Measurements from ENCODE around the gene APLNR.

The APLNR gene

GRCh38 chr11:57235761-57236703 is 1.0 kb downstream of the APLNR start:
- no peaks in the 10 kb centered on the region for H3K27me3 ChIP-seq
- no peak overlapping the region for H3K9ac ChIP-seq
- H3K4me3 ChIP-seq, result no peak overlapping the region
- no peaks in the 10 kb centered on the region for H3K36me3 ChIP-seq
- no peak overlapping the region for H3K27ac ChIP-seq
- peaks cover 24% of the 10 kb centered on the region for H3K4me1 ChIP-seq
- no peak overlapping the region for H3K4me2 ChIP-seq
- H4K20me1 ChIP-seq, result no peaks in the 10 kb centered on the region
- no peak for TF ChIP-seq Cebpa-rat (IDR thresholded peaks at IDR 0.05)
- H3K9me3 ChIP-seq, result no peaks in the 10 kb centered on the region

DNA sequence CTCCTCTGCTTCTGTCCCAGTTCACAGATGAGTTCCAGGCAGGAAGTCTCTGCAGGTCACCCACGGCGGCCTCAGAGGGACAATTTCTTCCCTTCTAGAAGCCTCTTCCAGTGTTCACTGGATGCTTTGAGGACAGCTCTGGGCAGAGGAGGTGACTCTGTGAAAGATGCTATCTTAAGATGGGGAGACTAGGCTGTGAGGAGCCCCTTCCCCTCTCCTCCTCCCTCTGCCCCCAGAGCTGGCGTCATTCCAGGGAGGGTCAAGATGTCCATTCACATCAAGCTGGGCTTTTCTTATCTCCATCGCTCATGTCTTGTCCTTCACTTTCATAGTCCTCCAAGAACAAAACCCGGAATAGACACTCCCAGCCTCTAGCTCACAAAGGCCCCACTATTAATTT is 3.3 kb downstream of the APLNR start:
- H3K27me3 ChIP-seq, result no peaks in the 10 kb centered on the region
- TF ChIP-seq Cebpa-rat (IDR thresholded peaks at IDR 0.05), result no peak
- no peak overlapping the region for H3K4me3 ChIP-seq
- H4K20me1 ChIP-seq, result no peaks in the 10 kb centered on the region
- peaks cover 27% of the 10 kb centered on the region for H3K4me1 ChIP-seq
- H3K27ac ChIP-seq, result no peak overlapping the region
- H3K9ac ChIP-seq, result no peak overlapping the region
- H3K9me3 ChIP-seq, result no peaks in the 10 kb centered on the region
- no peaks in the 10 kb centered on the region for H3K36me3 ChIP-seq
- H3K4me2 ChIP-seq, result no peak overlapping the region

DNA sequence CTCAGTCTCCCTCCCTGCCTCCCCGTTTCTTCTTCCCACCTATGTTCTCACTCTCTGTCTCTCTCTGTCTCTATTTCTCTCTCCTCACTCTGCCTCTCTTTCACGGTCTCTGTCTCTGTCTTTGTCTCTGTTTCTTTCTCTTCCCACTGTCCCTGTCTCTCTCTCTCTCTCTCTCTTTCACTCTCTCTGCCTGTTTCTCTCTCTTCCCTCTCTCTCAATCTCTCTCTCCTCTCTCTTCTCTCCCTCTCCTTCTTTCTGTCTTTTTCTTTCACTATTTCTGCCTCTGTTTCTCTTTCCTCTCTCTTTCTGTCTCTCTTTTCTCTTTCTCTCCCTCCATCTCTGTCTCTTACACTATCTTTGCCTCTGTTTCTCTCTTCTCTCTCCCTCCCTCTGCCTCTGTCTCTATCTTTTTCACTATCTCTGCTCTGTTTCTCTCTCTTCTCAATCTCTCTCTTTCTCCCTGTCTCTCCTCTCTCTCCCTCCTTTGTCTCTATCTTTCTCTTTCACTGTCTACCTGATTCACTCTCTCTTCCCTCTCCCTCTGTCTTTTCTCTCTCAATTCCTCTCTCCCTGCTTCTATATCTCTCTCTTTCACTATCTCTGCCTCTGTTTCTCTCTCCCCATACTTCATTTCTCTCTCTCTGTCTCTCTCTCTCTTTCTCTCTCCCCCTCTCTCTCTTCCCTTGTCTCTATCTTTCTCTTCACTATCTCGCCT is 5.4 kb downstream of the APLNR start:
- Histone ChIP-seq H3K9me3 (no peaks in the 10 kb centered on the region), H3K27me3 (no peaks in the 10 kb centered on the region), H4K20me1 (no peaks in the 10 kb centered on the region), H3K27ac (no peak overlapping the region), H3K4me1 (peaks cover 10% of the 10 kb centered on the region), H3K36me3 (no peaks in the 10 kb centered on the region), H3K4me2 (peak overlapping the region; percentile 46), H3K4me3 (no peak overlapping the region), H3K9ac (no peak overlapping the region)
- no peak for TF ChIP-seq Cebpa-rat (IDR thresholded peaks at IDR 0.05)

GRCh38 chr11:57230791-57231538 is 6.1 kb downstream of the APLNR start:
- Histone ChIP-seq H3K9ac (no peak overlapping the region), H3K27me3 (no peaks in the 10 kb centered on the region), H3K4me1 (peaks cover 10% of the 10 kb centered on the region), H3K36me3 (no peaks in the 10 kb centered on the region), H3K4me3 (no peak overlapping the region), H3K9me3 (no peaks in the 10 kb centered on the region), H3K4me2 (peak overlapping the region; percentile 46), H4K20me1 (no peaks in the 10 kb centered on the region), H3K27ac (no peak overlapping the region)
- TF ChIP-seq Cebpa-rat (IDR thresholded peaks at IDR 0.05), result no peak

DNA sequence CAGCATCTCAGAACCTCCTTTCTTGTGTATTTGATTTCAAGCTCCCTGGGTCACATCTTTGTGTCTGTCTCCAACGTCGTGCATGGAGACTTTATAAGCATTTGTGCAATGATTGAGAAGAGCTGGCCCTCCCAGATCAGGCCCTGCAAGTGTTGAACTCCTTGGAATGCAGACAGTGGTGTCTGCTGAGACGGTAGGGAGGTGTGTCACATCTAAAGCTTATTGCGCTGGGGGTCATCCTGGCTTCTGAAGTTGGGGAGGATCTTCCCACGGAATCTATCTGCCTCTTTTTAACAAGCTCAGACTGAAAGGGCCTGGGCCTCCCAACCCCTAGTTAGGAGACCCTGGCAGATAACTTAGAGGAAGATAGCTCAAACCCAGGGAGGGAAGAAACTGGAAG is 6.7 kb downstream of the APLNR start:
- no peak overlapping the region for H3K27ac ChIP-seq
- no peaks in the 10 kb centered on the region for H3K27me3 ChIP-seq
- H3K4me2 ChIP-seq, result no peak overlapping the region
- H4K20me1 ChIP-seq, result no peaks in the 10 kb centered on the region
- H3K4me1 ChIP-seq, result peaks cover 10% of the 10 kb centered on the region
- H3K9me3 ChIP-seq, result no peaks in the 10 kb centered on the region
- H3K4me3 ChIP-seq, result no peak overlapping the region
- TF ChIP-seq Cebpa-rat (IDR thresholded peaks at IDR 0.05), result no peak
- H3K9ac ChIP-seq, result no peak overlapping the region
- no peaks in the 10 kb centered on the region for H3K36me3 ChIP-seq

- no peak overlapping the region for H3K4me2 ChIP-seq
- no peaks in the 10 kb centered on the region for H3K27me3 ChIP-seq
- H3K4me3 ChIP-seq, result no peak overlapping the region
- no peaks in the 10 kb centered on the region for H4K20me1 ChIP-seq
- no peak for TF ChIP-seq Cebpa-rat (IDR thresholded peaks at IDR 0.05)
- no peaks in the 10 kb centered on the region for H3K36me3 ChIP-seq
- H3K4me1 ChIP-seq, result peaks cover 10% of the 10 kb centered on the region
- H3K9me3 ChIP-seq, result no peaks in the 10 kb centered on the region
- no peak overlapping the region for H3K9ac ChIP-seq
- no peak overlapping the region for H3K27ac ChIP-seq
These were observed 8.4 kb downstream of the APLNR start for GRCh38 chr11:57228600-57228999.

DNA sequence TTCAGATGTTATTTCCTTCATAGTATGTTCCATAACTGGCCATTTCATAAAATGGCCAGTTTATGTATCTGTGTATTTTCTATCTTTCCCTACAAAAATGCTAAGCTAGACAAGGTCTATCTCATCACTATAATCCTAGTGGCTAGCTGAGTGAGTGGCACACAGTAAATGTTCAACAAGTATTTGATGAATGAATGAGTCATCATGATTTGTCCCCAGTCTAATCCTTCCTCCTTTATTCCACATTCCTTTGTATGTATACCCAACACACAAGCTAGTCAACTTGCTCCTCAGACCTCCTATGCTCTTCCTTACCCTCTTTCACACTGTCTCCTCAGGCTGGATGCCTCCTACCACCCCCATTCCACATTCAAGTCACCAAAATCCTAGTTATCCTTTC is 12.5 kb downstream of the APLNR start:
- no peak for TF ChIP-seq Cebpa-rat (IDR thresholded peaks at IDR 0.05)
- H3K36me3 ChIP-seq, result no peaks in the 10 kb centered on the region
- H3K27ac ChIP-seq, result no peak overlapping the region
- H3K9me3 ChIP-seq, result no peaks in the 10 kb centered on the region
- H3K4me2 ChIP-seq, result no peak overlapping the region
- H4K20me1 ChIP-seq, result no peaks in the 10 kb centered on the region
- H3K27me3 ChIP-seq, result no peaks in the 10 kb centered on the region
- H3K4me1 ChIP-seq, result peaks cover 13% of the 10 kb centered on the region
- H3K4me3 ChIP-seq, result no peak overlapping the region
- H3K9ac ChIP-seq, result no peak overlapping the region

GRCh38 chr11:57224128-57224527 is 12.9 kb downstream of the APLNR start:
- no peaks in the 10 kb centered on the region for H3K27me3 ChIP-seq
- H3K9me3 ChIP-seq, result no peaks in the 10 kb centered on the region
- no peak overlapping the region for H3K9ac ChIP-seq
- H3K27ac ChIP-seq, result no peak overlapping the region
- no peaks in the 10 kb centered on the region for H4K20me1 ChIP-seq
- no peak overlapping the region for H3K4me2 ChIP-seq
- H3K36me3 ChIP-seq, result no peaks in the 10 kb centered on the region
- H3K4me3 ChIP-seq, result no peak overlapping the region
- H3K4me1 ChIP-seq, result peaks cover 13% of the 10 kb centered on the region
- TF ChIP-seq Cebpa-rat (IDR thresholded peaks at IDR 0.05), result no peak

DNA sequence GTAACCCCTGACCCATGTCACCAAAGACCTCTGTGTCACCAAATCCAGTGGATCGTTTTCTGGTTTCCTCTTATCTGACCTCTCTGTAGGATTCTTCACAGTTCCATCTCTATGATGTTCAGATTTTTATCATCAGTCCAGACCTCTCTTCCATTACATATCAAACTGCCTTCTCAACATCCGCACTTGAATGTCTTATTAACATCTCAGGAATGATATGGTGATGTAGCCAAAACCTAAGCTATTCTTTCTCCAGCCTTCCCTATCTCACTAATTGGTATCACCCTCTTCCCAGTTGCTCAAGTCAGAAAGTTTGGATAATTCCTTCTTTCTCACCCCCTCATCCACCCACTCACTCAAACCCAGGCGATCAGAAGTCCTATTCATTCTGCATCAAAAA is 13.4 kb downstream of the APLNR start:
- no peaks in the 10 kb centered on the region for H3K9me3 ChIP-seq
- no peaks in the 10 kb centered on the region for H3K36me3 ChIP-seq
- H3K4me1 ChIP-seq, result peaks cover 13% of the 10 kb centered on the region
- no peak overlapping the region for H3K4me2 ChIP-seq
- H4K20me1 ChIP-seq, result no peaks in the 10 kb centered on the region
- no peak for TF ChIP-seq Cebpa-rat (IDR thresholded peaks at IDR 0.05)
- no peak overlapping the region for H3K9ac ChIP-seq
- no peaks in the 10 kb centered on the region for H3K27me3 ChIP-seq
- H3K4me3 ChIP-seq, result no peak overlapping the region
- no peak overlapping the region for H3K27ac ChIP-seq
